GM19395 (cell line): ENCODE measurements around the gene IRF5.
"Not testable (repeated sequence)": the region's sequence is repeated elsewhere in the genome, so short reads cannot be mapped to it uniquely, and the experiment has no call there.

ENCODE experiments used
- ATAC-seq: cut with Tn5 transposase; IDR thresholded peaks from one replicate; pipeline ENCODE4 v1.9.1; 2021; ENCODE audit warnings: mild to moderate bottlenecking, moderate library complexity; ENCODE audit not compliant: unreplicated experiment

Gene IRF5

DNA sequence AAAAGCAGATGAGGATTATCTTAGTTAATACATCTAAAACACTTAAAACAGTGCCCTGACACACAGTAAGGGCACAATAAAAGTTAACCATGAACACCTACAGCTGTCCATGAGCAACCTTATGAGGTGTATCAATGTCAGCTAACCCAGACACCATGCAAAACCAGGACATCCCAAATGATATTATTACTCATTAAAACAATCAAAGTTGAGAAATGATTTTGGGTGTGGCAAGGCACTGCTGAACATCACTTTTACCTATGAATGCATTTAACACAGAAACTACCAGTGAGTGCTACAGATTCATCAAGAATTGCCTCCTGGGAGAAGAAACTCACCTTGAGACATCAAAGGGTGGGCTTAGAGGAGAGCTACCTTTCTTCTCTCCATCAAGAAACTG lies 18.3 kb downstream of the IRF5 start:
- ATAC-seq: no peak

DNA sequence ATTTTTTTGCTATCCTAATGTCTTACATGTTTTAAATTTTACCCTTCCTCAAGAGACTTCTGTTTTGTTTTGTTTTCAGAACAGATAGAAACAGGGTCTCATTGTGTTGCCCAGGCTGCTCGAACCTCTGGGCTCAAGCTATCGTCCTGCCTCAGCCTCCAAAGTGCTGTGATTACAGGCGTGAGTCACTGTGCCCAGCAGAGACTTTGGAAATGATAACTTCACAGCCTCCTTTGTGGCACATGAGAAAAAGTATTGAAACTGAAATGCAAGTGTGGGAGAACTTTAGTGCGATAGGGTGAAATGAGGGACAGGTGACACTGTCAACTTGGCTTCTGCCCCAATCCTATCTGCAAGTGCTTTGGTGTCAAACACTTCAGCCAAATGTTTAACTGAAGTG lies 21.6 kb downstream of the IRF5 start:
- ATAC-seq: no peak

DNA sequence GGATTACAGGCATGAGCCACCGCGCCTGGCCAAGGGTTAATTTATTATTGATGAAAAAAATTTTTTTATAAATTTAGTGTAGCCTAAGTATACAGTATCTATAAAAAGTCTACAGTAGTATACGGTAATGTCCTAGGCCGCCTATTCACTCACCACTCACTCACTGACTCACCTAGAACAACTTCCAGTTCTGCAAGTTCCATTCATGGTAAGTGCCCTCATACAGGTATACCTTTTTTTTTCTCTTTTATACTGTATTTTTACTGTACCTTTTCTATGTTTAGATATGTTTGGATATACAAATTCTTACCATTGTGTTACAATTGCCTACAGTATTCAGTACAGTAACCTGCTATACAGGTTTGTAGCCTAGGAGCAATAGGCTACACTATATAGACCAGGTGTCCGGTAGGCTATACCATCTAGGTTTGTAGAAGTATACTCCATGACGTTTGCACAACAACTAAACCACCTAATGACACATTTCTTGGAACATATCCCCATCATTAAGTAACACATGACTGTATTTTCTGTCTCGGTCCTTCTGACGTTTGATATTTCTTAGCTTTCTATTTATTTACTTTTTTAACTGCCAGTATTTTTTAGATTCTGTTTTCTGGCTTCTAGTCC lies 23.4 kb downstream of the IRF5 start:
- no peak for ATAC-seq

DNA sequence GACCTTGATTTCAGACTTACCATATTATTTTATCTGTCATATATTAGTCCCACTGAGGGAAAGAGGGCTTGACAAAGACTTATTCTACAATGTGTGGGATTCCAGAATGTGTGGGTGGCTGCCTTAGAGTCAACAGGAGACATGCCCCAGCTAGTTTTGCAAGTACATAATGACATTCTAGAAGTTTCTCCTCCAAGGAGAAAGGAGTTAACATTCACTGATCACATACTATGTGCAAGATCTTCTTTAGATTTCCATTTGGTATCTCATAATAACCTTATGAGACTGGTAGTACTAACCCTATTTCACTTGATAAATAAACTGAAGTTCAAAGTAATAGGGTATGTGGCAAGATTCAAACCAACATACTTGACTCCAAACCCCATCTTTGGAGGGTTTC lies 25.2 kb downstream of the IRF5 start:
- peak; percentile 33 for ATAC-seq

DNA sequence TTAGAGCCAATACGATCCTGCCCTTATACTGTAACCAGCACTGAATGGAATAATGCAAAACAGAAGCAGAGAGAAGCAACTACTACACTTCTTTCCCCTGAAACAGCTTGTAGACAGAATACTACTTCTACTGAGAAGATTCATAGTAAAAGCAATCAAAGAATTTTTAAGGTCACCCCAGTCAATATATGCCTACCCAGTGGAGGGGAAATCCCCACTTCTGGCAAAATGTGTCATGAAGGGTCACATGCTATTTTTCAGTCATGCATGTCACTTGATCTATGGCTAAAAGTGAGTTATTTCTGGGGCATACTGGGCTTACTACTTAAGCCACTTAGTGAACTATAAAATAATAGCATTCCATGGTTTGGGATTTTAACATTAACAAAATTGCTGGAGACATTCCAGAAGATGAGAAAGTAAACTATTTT lies 25.6 kb downstream of the IRF5 start:
- ATAC-seq: peak; percentile 85

DNA sequence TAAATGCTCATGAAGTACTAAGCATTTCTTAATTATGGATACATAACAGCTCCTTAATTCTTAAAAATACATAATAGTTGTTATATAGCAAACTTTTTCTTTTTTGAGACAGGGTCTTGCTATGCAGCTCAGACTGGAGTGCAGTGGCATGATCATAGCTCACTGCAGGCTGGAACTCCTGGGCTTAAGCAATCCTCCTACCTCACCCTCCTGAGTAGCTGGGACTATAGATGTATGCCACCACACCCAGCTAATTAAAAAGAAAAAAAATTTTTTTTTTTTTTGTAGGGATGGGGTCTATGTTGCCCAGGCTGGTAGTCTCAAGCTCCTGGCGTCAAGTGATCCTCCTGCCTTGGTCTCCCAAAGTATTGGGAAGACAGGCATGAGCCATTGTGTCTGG lies 30.9 kb downstream of the IRF5 start:
- no peak for ATAC-seq

DNA sequence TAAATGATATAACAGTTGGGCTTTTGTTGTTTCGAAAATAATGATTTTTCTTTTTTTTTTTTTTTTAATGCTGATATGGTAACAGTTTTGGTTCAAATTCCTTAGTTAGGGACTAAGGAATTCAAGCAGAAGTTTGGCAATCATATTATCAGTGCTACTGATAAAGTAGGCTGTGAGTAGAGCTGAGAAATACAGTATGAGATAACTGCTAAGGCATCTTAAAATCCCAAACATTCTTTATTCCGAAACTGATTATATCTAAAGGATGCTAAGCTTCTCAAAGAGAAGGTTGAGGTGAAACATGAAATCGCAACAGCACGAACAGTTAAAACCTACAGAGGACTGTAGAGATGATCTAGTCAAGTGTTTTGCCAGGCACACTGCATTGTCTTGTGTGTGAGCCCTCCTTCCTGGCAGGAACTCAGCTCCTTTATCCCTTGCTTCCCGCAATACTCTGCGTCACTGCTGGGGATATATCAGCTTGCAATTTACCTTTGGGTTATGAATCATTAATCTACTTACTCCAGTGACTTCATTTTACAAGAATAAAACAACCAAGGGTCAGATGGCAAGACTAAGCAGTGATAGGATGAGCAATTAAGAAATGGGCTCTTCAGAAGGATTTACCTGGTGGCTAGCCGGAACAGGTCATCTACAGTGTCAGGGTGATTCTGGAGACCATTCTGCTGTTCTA lies 36.7 kb downstream of the IRF5 start:
- ATAC-seq: no peak

DNA sequence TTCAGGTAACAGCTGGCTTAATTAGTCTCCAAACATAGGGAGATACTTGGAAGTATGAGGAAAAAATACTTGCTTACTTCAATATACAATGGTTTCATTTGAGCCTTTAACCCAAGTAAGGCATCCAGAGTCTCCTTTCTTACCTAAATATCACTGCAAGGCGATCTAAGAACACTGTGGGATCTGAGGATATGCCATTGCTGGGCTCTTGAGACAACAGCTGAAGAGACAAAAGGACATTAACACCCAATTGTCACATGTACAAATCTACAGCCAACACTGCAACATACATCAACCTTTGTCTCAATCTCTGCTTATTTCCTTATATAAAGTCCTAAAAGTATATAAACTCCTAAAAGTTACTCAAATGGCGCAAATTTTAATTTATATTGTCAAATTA lies 44.4 kb downstream of the IRF5 start:
- ATAC-seq: no peak

DNA sequence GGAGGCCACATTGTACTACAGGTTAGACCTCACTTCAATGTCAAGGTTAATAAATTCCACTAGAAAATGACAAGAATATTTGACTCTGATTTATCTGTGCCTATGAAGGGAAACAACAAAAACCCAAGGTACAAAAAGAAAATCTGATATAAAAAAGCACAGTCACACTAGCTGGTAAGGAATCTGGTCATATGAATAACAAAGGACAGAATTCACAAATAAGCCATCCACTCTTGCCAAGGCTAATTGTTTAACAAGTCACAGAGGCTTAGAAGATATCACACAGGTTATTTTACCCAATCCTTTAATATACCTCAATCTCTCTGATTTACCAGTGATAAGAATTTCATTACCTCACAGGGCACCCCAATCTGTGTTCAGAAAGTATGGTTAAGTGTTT lies 47.9 kb downstream of the IRF5 start:
- no peak for ATAC-seq

DNA sequence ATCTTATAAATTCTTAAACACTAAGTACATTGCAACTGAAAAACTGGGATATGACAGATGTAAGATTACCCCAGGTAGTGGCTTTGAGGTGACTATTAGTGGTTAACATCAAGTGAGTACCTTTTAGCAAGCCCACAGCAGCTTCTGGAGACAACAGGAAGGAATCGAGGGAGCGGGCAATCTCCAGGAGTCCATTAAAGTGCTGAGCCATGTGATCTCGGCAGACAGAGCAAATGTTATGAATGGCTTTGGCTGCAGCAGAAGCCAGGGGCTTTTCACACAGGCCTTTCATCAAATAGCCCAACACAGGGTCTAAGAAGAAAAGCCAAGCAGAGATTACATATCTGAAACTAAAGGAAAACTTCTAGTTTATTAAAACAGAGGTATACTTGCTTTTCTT lies 48.9 kb downstream of the IRF5 start:
- ATAC-seq: no peak

DNA sequence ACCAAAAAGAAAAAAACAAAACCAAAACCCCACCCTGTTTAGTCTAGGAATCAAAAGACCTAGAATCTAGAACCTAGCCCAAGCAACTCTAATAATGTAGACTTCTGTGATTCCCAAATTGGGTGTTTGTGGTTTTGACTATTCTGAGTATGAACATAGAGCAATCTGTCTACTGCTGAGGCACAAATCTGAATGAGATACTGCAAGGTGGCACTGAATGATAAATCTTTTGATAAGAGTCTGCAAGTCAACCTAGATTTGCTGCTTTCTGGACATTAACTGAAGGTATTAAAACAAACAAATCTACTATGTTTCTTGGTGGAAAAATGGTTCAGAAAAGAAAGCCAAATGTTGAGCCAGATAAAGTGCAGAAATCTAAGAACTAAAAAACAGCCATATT lies 50.6 kb downstream of the IRF5 start:
- ATAC-seq: no peak

DNA sequence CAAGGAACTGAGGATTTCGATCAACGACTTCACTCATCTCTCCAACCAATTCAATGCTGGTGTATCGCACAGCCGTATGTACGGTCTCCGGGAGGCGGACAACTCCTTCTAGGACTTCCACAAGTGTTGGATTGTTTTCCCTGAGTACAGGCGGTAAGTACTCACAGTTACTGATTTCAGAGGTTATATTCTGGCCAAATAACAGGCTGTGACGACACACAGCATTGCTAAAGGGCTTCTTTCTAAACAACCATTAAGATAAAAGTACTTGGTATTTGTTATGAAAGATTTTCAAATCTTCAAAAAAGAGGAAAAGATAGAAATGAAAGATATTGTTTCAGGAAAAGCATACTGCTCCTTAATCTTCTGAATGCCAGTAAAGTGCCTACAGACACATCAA lies 52.2 kb downstream of the IRF5 start:
- no peak for ATAC-seq

DNA sequence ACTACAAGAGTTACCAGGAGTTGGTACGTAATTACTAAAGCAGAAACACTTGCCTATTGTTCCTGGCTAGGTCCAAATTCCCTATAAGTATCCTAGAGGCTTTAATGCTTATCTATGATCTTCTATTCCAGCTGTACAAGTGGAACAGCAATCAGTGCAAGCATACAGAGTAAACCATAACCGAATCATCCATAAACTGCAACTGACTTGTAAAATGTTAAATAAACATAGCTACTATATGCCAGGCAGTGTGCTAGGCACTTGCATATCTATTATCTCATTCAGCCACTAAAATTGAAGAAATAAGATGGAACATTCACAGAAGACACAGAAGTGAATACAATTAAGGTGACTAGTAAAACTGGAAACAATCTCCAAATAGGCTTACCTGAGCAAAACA lies 55.7 kb downstream of the IRF5 start:
- ATAC-seq: no peak

DNA sequence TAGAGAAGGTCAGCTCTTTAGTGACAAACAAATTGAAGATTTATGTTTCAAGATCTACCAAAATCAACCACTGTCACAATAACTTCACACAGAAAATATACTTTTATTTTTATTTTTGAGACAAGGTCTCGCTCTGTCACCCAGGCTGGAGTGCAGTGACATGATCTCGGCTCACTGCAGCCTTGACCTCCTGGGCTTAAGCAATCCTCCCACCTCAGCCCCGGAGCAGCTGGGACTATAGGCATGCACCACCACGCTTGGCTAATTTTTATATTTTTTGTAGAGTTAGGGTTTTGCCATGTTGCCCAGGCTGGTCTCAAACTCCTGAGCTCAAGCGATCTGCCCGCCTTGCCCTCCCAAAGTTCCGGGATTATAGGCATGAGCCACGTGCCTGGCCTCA lies 56.8 kb downstream of the IRF5 start:
- not testable (repeated sequence) for ATAC-seq

DNA sequence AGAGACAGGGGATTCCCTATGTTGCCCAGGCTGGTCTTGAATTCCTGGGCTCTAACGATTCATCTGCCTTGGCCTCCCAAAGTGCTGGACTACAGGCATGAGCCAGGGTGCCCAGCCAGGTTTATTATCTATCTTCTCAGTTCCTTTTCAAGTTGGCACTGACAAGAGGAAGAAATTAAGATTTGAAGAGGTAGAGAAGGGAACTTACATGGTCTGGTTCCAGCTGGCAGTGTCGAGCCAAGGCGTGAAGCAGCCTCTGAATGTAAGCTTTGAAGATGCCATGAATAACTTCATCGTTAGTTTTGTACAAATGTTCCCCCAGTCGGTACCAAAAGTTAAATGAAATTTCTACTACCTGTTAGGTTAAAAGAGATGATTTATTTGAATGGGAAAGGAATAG lies 59.5 kb downstream of the IRF5 start:
- ATAC-seq: no peak
